HuH-7.5 (cell line): ENCODE data around the gene MUC5AC.
"Not testable (repeated sequence)": the region's sequence is repeated elsewhere in the genome, so short reads cannot be mapped to it uniquely, and the experiment has no call there.

Experiments
- DNase-seq: peaks from one replicate; pipeline ENCODE4 v3.0.0; 2011; ENCODE audit warnings: low spot score

Gene MUC5AC

DNA sequence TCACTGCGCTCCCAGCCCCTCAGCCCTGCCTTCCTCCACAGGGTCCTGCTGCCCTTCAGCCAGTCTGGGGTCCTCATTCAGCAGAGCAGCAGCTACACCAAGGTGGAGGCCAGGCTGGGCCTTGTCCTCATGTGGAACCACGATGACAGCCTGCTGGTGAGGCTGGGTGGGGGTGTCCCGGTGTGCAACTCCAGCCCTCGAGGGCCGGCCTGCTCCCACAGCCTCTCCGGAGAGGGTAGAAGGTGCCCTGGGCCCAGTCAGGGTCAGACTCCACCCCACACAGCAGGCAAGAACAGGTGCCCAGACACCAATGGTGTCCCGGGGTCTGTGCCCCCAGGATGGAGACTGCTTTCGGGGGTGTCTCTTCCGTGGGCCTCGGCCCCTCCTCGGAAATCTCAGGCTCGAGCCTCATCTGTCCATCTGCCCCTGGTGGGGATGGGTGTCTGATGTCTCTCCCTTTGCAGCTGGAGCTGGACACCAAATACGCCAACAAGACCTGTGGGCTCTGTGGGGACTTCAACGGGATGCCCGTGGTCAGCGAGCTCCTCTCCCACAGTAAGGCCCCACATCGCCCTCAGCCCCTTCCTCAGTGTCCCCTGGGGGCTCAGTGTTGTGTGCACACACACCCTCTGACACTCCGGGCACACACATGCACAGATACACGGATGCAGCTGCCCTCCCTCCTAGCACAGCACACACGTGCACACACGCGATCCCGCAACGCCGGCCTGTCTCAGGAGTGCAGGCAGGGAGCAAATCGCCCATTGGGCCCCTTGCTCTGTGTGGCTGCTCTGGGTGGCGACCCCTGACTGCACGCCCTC is 4.9 kb downstream of the MUC5AC start:
- DNase-seq: no peak

DNA sequence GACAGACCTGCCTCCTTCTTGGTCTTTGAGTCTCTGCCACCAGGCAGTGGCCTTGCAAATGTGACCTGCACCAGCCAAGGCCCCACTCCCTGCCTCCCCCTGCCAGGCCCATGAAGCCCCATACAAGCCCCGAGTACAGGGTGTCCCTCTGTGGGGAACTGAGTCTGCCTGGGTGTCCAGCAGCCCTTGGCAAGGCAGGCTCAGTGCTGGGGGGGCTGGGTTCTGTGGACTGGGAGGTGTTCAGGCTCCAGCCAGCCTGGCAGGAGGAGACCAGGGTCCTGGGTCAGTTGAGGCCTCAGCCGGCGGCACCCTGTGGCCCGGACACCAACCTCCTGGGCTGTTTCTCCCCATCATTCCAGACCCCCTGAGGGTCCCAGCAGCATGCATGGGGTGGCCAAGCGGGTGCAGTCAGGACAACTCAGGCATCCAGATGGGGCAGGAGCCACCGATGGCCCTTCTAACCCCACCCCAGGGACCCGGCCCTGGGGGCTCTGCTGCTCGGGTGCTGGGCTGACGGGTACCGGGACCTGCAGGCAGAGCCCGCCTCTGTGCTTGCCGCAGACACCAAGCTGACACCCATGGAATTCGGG is 5.7 kb downstream of the MUC5AC start:
- DNase-seq: no peak

DNA sequence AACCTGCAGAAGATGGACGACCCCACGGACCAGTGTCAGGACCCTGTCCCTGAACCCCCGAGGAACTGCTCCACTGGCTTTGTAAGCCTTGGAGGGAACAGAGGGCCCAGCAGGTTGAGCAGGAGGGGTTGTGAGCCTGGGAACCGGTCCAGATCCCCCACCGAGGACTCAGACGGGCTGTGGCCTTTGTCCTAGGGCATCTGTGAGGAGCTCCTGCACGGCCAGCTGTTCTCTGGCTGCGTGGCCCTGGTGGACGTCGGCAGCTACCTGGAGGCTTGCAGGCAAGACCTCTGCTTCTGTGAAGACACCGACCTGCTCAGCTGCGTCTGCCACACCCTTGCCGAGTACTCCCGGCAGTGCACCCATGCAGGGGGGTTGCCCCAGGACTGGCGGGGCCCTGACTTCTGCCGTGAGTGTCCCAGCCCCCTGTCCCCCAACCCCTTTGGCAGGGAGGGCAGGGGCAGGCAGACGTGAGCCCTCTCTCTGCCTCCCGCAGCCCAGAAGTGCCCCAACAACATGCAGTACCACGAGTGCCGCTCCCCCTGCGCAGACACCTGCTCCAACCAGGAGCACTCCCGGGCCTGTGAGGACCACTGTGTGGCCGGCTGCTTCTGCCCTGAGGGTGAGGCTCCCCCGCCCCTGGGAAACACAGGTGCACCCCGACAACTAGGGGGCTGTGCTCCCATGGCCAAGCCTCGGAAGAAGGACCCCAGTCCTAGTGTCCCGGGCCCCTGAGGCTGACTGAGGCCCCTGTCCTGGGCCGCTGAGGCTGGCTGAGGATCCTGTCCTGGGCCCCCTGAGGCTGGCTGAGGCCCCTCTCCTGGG is 6.4 kb downstream of the MUC5AC start:
- no peak for DNase-seq

DNA sequence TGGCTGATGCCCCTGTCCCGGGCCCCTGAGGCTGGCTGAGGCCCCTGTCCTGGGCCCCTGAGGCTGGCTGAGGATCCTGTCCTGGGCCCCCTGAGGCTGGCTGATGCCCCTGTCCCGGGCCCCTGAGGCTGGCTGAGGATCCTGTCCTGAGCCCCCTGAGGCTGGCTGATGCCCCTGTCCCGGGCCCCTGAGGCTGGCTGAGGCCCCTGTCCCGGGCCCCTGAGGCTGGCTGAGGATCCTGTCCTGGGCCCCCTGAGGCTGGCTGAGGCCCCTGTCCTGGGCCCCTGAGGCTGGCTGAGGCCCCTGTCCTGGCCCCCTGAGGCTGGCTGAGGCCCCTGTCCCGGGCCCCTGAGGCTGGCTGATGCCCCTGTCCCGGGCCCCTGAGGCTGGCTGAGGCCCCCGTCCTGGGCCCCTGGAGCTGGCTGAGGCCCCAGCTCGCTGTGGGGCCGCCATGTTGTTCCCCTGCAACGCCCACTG is 7.1 kb downstream of the MUC5AC start:
- DNase-seq: not testable (repeated sequence)

DNA sequence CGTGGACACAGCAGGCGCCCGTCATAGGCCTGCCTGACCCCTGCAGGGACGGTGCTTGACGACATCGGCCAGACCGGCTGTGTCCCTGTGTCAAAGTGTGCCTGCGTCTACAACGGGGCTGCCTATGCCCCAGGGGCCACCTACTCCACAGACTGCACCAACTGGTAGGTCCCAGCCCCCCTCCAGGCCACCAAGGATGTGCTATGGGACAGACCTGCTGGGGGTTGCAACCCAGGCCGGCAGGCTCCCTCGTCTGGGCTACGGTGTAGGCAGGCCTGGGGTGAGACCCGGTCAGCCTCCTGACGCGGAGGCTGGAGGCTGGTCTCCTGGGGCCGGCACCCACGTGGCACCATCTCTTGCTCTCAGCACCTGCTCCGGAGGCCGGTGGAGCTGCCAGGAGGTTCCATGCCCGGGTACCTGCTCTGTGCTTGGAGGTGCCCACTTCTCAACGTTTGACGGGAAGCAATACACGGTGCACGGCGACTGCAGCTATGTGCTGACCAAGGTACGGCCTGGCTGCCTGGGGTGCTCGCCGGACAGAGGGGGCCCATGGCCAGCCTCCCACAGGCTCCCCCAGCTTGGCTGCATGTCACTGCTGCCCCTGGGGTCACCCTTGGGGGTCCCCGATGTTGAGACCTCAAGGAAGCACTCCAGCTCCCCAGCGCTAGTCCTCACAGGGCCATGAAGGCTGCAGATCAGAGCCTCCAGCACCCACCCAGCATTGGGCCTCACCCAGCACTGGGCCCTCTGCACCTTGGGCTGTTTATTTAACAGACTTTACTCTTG is 7.7 kb downstream of the MUC5AC start:
- DNase-seq: no peak

GRCh38 chr11:1167256-1167655 is 9.5 kb downstream of the MUC5AC start:
- no peak for DNase-seq

- DNase-seq: no peak
These were observed 10.0 kb downstream of the MUC5AC start for GRCh38 chr11:1167751-1168231.

DNA sequence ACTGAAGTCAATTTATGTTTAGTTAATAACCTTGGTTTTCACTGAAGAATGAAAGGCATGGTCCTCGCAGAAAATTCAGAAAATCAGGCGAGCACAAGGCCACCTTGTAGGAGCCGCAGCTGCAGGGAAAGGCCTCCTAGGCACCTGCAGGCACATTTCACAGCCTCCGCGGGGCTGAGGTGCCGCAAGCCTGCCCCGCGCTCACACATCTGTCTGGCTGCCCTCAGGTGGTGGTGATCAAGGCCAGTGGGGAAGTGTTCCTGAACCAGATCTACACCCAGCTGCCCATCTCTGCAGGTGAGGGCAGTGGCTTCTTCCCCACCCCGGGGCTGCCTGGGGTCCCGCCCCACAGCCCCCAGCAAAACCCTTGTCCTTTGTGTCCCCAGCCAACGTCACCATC is 10.5 kb downstream of the MUC5AC start:
- no peak for DNase-seq

DNA sequence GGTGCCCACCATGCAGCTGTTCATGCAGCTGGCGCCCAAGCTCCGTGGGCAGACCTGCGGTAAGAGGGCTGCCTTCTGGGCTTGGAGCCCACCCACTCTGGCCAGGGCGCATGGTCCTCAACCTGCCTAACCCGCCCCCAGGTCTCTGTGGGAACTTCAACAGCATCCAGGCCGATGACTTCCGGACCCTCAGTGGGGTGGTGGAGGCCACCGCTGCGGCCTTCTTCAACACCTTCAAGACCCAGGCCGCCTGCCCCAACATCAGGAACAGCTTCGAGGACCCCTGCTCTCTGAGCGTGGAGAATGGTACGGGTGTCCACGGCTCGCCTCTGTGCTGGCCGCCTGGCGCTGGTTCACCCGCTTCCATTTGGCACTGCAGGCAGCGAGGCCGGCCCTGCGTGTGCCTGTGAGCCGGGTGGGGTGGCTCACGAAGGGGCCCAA is 11.0 kb downstream of the MUC5AC start:
- no peak for DNase-seq

GRCh38 chr11:1171223-1171984 is 13.7 kb downstream of the MUC5AC start:
- DNase-seq: no peak

GRCh38 chr11:1171985-1172728 is 14.4 kb downstream of the MUC5AC start:
- no peak for DNase-seq

- no peak for DNase-seq
These were observed 15.0 kb downstream of the MUC5AC start for GRCh38 chr11:1172729-1173117.

GRCh38 chr11:1173396-1173795 is 15.6 kb downstream of the MUC5AC start:
- DNase-seq: not testable (repeated sequence)

DNA sequence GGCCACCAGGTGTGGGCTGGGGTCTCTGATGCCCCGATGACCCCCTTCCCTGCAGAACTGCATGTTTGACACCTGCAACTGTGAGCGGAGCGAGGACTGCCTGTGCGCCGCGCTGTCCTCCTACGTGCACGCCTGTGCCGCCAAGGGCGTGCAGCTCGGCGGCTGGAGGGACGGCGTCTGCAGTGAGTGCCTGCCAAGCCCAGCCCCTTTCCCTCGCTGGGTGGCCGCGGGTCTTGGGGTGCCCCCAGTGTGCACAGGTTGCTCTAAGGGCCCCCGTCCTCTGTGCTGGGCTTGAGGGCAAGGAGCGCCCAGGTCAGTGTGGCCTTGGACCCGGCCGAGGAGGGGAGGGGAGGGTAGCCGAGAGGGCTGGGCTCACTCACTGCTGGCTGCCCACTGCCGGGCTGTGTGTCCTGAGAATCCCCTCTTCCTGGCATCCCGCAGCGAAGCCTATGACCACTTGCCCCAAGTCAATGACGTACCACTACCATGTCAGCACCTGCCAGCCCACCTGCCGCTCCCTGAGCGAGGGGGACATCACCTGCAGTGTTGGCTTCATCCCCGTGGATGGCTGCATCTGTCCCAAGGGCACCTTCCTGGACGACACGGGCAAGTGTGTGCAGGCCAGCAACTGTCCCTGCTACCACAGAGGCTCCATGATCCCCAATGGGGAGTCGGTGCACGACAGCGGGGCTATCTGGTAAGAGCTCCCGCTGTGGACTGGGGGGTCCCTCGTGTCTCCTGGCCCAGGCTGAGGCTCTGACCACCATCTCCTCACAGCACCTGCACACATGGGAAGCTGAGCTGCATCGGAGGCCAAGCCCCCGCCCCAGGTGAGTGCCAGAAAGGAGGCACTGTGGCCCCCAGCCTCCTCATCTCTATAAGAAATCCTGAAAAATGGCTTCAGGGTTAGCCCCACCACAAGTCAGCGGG is 17.0 kb downstream of the MUC5AC start:
- no peak for DNase-seq

DNA sequence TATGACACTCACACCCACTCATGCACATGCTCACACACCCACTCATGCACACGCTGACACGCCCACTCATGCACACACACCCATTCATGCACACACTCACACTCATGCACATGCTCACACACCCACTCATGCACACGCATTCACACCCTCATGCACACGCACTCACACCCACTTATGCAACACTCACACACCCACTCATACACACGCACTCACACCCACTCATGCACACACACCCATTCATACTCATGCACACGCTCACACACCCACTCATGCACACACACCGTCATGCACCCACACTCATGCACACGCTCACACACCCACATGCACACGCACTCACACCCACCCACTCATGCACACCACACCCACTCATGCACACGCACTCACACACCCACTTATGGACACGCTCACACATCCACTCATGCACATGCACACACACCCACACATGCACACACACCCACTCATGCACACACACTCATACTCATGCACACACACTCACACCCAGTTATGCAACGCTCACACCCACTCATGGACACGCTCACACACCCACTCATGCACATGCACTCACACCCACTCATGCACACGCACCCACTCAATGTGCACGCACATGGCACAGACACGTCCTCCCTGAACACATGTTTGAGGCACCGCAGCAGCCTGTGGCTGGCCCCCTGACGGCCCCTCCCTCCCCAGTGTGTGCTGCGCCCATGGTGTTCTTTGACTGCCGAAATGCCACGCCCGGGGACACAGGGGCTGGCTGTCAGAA is 17.9 kb downstream of the MUC5AC start:
- DNase-seq: no peak

GRCh38 chr11:1176224-1177019 is 18.7 kb downstream of the MUC5AC start:
- no peak for DNase-seq

GRCh38 chr11:1177020-1177770 is 19.4 kb downstream of the MUC5AC start:
- DNase-seq: no peak
